B cell (primary cell): Measurements from ENCODE around the gene TK2. TPM values are rescaled to one million over a fixed set of nuclear protein-coding genes. Genes with fewer than 3 reads are reported as not detected.

Experiments
- ATAC-seq: fragments of 200-7000 bp; cut with Tn5 transposase; one replicate; pipeline ENCODE4 v1.10.0; 2021; ENCODE audit warnings: low read depth, mild to moderate bottlenecking, moderate number of reproducible peaks, moderate library complexity
- CTCF ChIA-PET: fragments of 350-600 bp; sonication (Branson Sonifier 250); formaldehyde crosslinking; loops from one replicate; lab custom pipeline; 2021; ENCODE audit warnings: antibody characterized with exemption, inconsistent platforms; lab: Charles Lee
- POLR2A ChIA-PET: fragments of 350-600 bp; sonication (Branson Sonifier 250); formaldehyde crosslinking; loops from one replicate; lab custom pipeline; 2021; ENCODE audit warnings: antibody characterized with exemption; lab: Charles Lee
- DNase-seq: peaks from one replicate; pipeline ENCODE4 v3.0.0; 2013
- H2AFZ ChIP-seq: 2 replicates; pipeline ENCODE4 v1.6.1; 2012; ENCODE audit warnings: mild to moderate bottlenecking, low read depth, low read length; ENCODE audit not compliant: insufficient read depth, poor library complexity, severe bottlenecking
- H3K27ac ChIP-seq, 2 donors: 1 replicate in 1 of 2; 2 replicates in 1 of 2; pipeline ENCODE4 v1.5.1; 2012 to 2013; ENCODE audit warnings: low read length in 2 of 2, mild to moderate bottlenecking in 2 of 2, moderate library complexity in 1 of 2
- H3K27me3 ChIP-seq, 4 experiments: fragments of 200-600 bp in 1 of 4; sonication (generic) in 1 of 4; replicated peaks in 1 of 4; 1 replicate in 2 of 4; 2 replicates in 2 of 4; pipeline versions ENCODE4 v1.6.1 to v1.7.0; 2013 to 2016; ENCODE audit warnings: low read length in 3 of 4, mild to moderate bottlenecking in 2 of 4, mixed read lengths in 1 of 4, moderate library complexity in 1 of 4; ENCODE audit not compliant: insufficient read depth in 4 of 4, control insufficient read depth in 3 of 4; ENCODE audit errors: control extremely low read depth in 1 of 4
- H3K36me3 ChIP-seq, 2 experiments: replicated peaks in 1 of 2; 1 replicate in 1 of 2; 2 replicates in 1 of 2; pipeline versions ENCODE4 v1.6.1 to v1.7.1; 2013; ENCODE audit warnings: low read length in 1 of 2; ENCODE audit not compliant: insufficient read depth in 2 of 2, control insufficient read depth in 1 of 2; ENCODE audit errors: control extremely low read depth in 1 of 2, extremely low read depth in 1 of 2
- H3K4me1 ChIP-seq, 2 donors: fragments of 200-600 bp in 1 of 2; sonication (generic) in 1 of 2; 1 replicate in 1 of 2; 2 replicates in 1 of 2; pipeline versions ENCODE4 v1.5.1 to v1.6.1; 2013 to 2017; ENCODE audit warnings: low read length in 2 of 2; ENCODE audit not compliant: control insufficient read depth in 2 of 2, insufficient read depth in 2 of 2
- H3K4me2 ChIP-seq: replicated peaks from 2 replicates; pipeline ENCODE3; 2012; ENCODE audit warnings: mild to moderate bottlenecking, low read depth, low read length; ENCODE audit not compliant: poor library complexity, severe bottlenecking
- H3K4me3 ChIP-seq, 5 experiments: fragments of 200-600 bp in 1 of 5; sonication (generic) in 1 of 5; 1 replicate in 3 of 5; 2 replicates in 2 of 5; pipeline versions ENCODE4 v1.5.1 to v1.7.0; 2011 to 2016; ENCODE audit warnings: low read length in 4 of 5, mild to moderate bottlenecking in 4 of 5, low read depth in 2 of 5, control low read depth in 1 of 5, moderate library complexity in 1 of 5; ENCODE audit not compliant: insufficient read depth in 1 of 5; ENCODE audit errors: control extremely low read depth in 1 of 5, extremely low read depth in 1 of 5
- H3K79me2 ChIP-seq: fragments of 200-600 bp; sonication (generic); one replicate; pipeline ENCODE4 v1.6.0; 2016; ENCODE audit warnings: low read length; ENCODE audit not compliant: control insufficient read depth, insufficient read depth
- H3K9ac ChIP-seq: fragments of 200-600 bp; sonication (generic); 2 replicates; pipeline ENCODE4 v1.6.1; 2017; ENCODE audit warnings: mild to moderate bottlenecking, low read length, moderate library complexity
- H3K9me3 ChIP-seq, 3 donors: one replicate each; pipeline versions ENCODE4 v1.6.1 to v1.7.1; 2013; ENCODE audit warnings: low read length in 2 of 3; ENCODE audit not compliant: control insufficient read depth in 2 of 3, insufficient read depth in 1 of 3; ENCODE audit errors: control extremely low read depth in 1 of 3
- H4K20me1 ChIP-seq: 2 replicates; pipeline ENCODE4 v1.6.0; 2012; ENCODE audit warnings: mild to moderate bottlenecking, low read length; ENCODE audit not compliant: insufficient read depth, control insufficient read depth, poor library complexity, severe bottlenecking
- H3K27ac Mint-ChIP-seq: one replicate; pipeline ENCODE4 v1.8.0; 2021; ENCODE audit warnings: mixed read lengths
- H3K27me3 Mint-ChIP-seq: one replicate; pipeline ENCODE4 v1.8.0; 2021; ENCODE audit warnings: mixed read lengths
- H3K4me1 Mint-ChIP-seq: one replicate; pipeline ENCODE4 v1.8.0; 2021; ENCODE audit warnings: mixed read lengths
- H3K4me3 Mint-ChIP-seq: one replicate; pipeline ENCODE4 v1.8.0; 2021; ENCODE audit warnings: mixed read lengths
- H3K9me3 Mint-ChIP-seq: one replicate; pipeline ENCODE4 v1.8.0; 2022; ENCODE audit warnings: mixed read lengths; ENCODE audit not compliant: insufficient read depth
- CTCF ChIP-seq: fragments of 200-600 bp; IDR thresholded peaks from one replicate; pipeline ENCODE4 v1.8.0; 2022; ENCODE audit warnings: antibody characterized with exemption, mild to moderate bottlenecking
- EZH2 ChIP-seq: IDR thresholded peaks from 2 replicates; pipeline ENCODE4 v1.6.1; 2012; ENCODE audit warnings: borderline replicate concordance, low read depth, mild to moderate bottlenecking, moderate library complexity, low read length; ENCODE audit not compliant: insufficient read depth, poor library complexity, severe bottlenecking
- WGBS: methylation state at CpG from one replicate; pipeline ENCODE4 v1.1.5; 2013; ENCODE audit warnings: missing lambda C conversion rate; ENCODE audit not compliant: insufficient coverage; 5-methylcytosine and 5-hydroxymethylcytosine counted together
- intact Hi-C: fragments of 100-400 bp; cut with micrococcal nuclease; formaldehyde crosslinking; loops from one replicate; pipeline ENCODE4 v1.10.0; 2022
- polyA plus RNA-seq: library from polyadenylated mRNA; depleted of rRNA; stranded (reverse); fragments of >200 nt; gene quantifications from 2 replicates; pipeline ENCODE4 v1.2.3, GENCODE V29; 2012
- total RNA-seq, 2 donors: library from RNA; stranded (reverse); fragments of 120-200 nt in 1 of 2; gene quantifications; 1 replicate in 1 of 2; 2 replicates in 1 of 2; pipeline versions ENCODE4 v1.2.3 to v1.2.4, GENCODE V29; 2013 to 2022

Gene TK2
- total and polyA plus RNA-seq, 2 donors (not counting 1 experiment from before 2014, with no cell fraction given): 2.9 to 9.7 TPM

- no peak overlapping the region for H2AFZ ChIP-seq
- WGBS: 97% methylated on average over 7 of the region's 11 CpGs
- no peak overlapping the region for H3K9ac ChIP-seq
- Mint-ChIP-seq H3K27me3 (no peaks in the 10 kb centered on the region), H3K27ac (peak overlapping the region; percentile 77), H3K4me1 (peaks cover 92% of the 10 kb centered on the region), H3K9me3 (no peaks in the 10 kb centered on the region), H3K4me3 (peak overlapping the region; percentile 79)
- ChIA-PET POLR2A (interaction anchor here (1.1 kb wide), 1 partner anchor 31 kb away, joined by 4 read pairs; no protein-coding TSS in a partner anchor), CTCF (interaction anchor here (1.5 to 6.5 kb wide), 3 partner anchors 30 to 64 kb away, joined by 3 to 46 read pairs (median 3); partner anchors contain the start of genes CKLF and TK2)
- peak overlapping the region; percentile 84 for H3K4me2 ChIP-seq
- H3K36me3 ChIP-seq: no peaks in the 10 kb centered on the region
- intact Hi-C loops: no loop called here
- no peaks in the 10 kb centered on the region for H3K27me3 ChIP-seq
- H3K9me3 ChIP-seq: no peaks in the 10 kb centered on the region
- peaks cover 85 to 90% of the 10 kb centered on the region in 2 donors for H3K4me1 ChIP-seq
- no peak overlapping the region for H3K4me3 ChIP-seq
- DNase-seq: no peak
- H3K27ac ChIP-seq: peak overlapping the region in 1 of 2 donors; percentile 2
- peaks cover 9% of the 10 kb centered on the region for H3K79me2 ChIP-seq
- peaks cover 12% of the 10 kb centered on the region for H4K20me1 ChIP-seq
- no peak for TF ChIP-seq CTCF
- TF ChIP-seq EZH2: no peak
- ATAC-seq: no peak
Measured at GRCh38 chr16:66519482-66520373, 30.2 kb downstream of the TK2 start.
